Astrocyte (in vitro differentiated cells and primary cell): Measurements from ENCODE around the gene INSYN1.

ENCODE experiments used
- CTCF ChIP-seq: IDR thresholded peaks from 2 replicates; pipeline ENCODE4 v1.5.1; 2011; ENCODE audit warnings: low read depth, mild to moderate bottlenecking, inconsistent platforms, low read length, moderate library complexity; ENCODE audit not compliant: insufficient read depth
- EZH2 ChIP-seq: IDR thresholded peaks from 2 replicates; pipeline ENCODE4 v1.6.1; 2012; ENCODE audit warnings: mild to moderate bottlenecking, low read length, inconsistent platforms; ENCODE audit not compliant: insufficient read depth

DNA sequence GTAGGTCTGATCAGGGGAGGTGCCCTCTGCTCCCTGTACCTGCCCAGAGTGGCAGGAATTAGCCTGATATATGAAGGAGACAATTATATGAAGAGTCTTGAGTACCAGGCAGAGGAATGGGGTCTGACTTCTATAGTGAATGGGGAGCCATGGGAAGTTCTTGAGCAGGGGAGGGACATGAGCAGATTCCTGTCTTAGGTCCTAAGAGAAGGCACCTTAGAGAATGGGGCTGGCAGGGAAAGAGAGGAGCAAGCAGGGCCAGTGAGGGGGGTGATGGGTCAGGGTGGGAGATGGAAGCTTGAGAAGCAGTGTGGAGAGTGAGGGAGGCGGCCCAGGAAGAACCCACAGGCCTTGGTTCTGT is 56.5 kb downstream of the INSYN1 start:
- TF ChIP-seq CTCF (no peak), EZH2 (no peak)
